HG02610 (cell line): ENCODE measurements around the gene TM2D3.

Experiments used
- ATAC-seq: cut with Tn5 transposase; IDR thresholded peaks from one replicate; pipeline ENCODE4 v1.9.1; 2021; ENCODE audit warnings: mild to moderate bottlenecking, moderate library complexity; ENCODE audit not compliant: unreplicated experiment

TM2D3 gene

DNA sequence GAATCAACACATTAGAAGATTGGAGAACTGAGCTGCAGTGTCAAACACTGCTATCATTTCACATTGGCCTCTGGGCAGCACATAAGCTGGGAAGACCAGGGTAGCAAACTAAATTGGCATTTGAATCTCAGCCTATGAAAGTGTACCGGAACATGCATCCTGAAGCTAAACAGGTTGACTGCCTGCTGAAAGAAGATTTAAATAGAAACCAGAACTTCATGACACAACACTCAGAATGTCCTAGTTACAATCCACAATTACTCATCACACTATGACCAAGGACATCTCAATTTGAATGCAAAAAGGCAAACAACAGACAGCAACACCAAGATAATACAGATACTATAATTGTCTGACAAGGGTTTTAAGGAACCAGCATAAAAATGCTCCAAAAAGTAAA lies 26.2 kb downstream of the TM2D3 start:
- ATAC-seq: no peak

DNA sequence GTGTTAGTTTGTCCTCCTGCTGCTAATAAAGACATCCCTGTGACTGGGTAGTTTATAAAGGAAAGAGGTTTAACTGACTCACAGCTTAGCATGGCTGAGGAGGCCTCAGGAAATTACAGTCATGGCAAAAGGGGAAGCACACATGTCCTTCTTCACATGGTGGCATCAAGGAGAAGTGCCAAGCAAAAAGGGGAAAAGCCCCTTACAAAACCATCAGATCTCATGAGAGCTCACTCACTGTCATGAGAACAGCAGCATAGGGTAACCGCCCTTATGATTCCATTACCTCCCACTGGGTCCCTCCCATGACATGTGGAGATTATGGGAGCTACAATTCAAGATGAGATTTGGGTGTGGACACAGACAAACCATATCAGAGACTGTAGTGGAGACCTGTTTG lies 27.0 kb downstream of the TM2D3 start:
- no peak for ATAC-seq

DNA sequence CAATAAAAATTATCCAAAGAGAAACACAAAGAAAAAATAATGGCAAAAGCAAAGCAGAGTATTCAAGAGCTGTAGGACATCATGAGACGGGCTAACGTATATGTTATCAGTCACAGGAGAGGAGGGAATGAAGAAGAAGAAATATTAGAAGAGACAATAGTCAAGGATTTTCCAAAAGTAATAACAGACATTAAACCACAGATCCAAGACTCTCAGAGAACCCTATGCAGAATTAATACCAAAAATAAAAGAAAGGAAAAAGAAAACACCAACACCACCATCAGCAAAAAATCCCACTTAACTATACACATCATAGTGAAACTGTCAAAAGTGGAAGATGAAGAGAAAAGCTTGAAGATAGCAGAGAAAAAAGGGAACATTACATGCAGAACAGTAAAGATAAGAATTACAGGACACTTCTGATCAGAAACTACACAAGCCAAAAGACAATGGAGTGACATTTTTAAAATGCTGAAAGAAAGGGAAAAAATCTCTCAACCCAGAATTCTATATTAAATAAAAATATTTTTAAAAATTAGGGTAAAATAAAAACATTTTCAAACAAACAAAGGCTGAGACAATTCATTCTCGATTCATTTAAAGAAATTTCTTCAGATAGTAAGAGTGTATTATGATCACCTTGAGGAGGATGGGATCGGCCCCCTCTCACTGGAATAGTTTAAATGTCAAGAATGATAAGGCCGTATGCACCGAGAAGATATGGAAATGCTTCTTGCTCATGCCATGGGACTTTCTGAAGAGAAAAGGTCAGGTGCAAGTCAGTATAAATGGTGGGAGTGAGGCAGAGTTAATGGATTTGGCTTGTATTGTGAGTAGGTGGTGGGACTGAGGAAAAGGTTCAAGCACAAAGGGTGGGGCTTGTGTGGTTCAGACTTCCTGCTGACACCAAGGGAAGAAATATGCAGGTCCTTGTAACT lies 28.5 kb downstream of the TM2D3 start:
- no peak for ATAC-seq

DNA sequence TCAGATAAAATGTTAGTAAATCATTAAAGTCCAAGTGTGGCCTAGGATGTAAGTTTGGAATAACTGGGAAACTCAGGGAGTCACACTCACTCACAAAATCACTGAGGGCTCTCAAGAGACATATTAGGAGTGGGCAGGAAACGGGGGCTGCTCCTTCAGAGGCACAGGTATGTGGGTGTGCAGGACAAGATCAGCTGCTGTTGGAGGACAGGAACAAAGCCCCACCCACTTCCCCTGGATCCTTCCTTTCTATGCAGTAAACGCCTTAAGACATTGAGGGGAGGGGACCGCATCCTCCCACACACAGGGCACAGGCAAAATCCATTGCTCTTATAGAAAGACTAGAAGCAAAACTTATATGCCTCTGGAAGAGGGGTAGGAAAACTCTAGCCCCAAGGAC lies 30.2 kb downstream of the TM2D3 start:
- no peak for ATAC-seq

DNA sequence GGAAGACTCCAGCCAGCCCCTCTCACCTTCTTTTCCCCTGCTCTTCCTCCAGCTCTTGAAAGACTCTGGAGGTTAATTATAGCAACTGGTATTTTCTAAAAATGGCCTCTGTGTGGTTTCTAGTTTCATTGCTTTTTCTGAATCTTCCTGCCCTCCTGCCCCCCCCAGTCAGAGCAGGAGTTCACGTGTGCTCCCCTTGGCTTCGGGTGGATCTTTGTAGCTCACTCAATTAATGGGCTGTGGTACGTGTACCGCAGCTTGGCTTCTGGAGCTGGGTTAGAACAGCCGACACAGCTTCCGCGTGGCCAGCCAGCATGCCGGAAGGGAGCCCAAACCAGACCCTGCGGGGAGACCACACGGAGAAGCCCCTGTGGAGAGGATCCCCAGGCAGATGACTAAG lies 31.5 kb downstream of the TM2D3 start:
- no peak for ATAC-seq

DNA sequence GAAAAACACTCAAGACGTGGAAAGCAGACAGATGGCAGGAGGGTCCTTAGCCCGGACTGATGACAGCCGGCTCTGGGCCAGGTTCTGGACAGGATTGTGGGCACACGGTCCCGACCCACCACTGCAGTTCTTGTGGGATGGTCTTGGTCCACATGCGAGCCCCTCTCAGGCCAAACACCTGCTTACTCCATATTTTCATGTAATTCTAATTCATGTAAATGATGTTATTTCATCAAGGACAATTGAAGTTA lies 32.6 kb downstream of the TM2D3 start:
- ATAC-seq: no peak

DNA sequence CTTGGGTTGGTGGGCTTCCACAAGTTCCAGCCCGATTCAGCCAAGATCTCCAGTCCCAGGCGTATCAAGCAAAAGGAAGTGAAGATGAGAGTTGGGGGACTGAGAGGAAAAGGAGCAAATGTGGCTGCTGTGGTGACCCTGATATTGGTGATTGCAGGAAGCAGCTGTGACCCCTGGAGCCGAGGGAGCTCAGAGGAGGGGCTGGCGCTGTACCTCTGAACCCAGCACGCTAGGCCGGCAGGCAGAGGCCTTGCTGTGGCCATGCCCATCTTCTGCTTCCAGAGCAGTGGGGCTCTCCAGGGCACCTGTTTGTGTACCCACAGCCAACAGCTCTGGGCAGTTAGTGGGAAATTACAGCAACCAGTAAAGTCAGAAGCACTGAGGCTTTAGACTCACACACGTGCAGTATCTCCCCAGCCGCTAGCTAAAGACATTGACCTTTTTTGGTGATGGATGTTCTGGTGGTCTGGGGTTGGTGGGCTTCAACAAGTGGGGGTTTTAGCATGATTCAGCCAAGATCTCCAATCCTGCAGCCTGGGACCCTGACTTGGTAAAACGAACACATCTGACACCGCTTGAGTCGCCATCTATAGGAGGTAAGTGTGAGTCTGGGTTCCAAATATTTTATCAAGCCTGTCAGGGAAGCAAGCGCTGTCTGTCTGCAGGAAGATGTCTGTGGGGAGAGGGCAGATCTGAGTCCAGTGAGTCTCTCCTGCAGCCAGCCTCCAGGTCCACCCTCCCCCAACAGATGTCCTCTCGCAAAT lies 33.1 kb downstream of the TM2D3 start:
- ATAC-seq: no peak

DNA sequence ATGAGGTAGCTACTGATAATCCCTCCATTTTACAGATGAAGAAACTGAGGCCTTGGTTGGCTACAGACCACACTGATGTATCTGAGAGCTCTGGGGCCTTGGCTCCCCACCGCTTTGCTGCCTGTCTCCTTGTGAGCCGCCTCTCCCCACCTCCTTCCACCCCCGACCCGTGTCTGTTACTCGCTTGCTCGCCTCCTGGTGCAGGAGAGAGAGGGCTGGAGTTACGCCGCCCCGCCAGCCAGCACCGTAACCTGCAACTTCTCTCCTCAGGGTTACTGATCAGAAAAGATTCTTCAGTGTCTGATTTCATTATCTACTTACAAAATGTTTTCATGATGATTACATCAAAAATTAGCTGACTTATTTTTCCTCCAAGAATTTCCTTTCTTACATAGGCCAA lies 34.1 kb downstream of the TM2D3 start:
- no peak for ATAC-seq

DNA sequence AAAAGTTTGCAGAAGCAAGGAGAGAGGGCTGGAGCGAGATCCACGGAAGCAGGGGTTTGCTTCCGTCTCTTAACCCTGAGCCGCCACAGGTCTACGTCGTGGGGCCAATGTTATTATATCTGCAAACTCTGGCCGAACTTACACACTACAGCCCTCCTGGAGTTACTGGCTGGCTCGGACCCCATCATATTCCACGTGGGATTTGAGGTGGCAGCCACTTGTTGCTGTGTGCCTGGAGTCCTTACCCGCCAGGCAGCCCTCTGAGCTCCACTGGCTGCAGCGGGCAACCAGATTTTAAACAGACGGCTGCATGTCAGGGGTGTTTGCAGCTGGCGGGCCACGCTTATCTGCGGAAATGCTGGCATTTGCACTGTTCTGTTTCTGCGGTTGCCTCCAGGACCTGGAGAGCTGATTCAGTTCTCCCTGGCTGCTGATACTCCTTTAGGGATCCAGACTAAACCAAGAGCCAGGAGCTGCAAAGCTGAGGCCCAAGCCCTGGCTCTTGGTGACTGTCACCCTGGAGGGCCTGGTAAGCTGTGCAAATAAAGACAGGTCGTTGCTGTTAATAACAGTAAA lies 34.7 kb downstream of the TM2D3 start:
- ATAC-seq: no peak

DNA sequence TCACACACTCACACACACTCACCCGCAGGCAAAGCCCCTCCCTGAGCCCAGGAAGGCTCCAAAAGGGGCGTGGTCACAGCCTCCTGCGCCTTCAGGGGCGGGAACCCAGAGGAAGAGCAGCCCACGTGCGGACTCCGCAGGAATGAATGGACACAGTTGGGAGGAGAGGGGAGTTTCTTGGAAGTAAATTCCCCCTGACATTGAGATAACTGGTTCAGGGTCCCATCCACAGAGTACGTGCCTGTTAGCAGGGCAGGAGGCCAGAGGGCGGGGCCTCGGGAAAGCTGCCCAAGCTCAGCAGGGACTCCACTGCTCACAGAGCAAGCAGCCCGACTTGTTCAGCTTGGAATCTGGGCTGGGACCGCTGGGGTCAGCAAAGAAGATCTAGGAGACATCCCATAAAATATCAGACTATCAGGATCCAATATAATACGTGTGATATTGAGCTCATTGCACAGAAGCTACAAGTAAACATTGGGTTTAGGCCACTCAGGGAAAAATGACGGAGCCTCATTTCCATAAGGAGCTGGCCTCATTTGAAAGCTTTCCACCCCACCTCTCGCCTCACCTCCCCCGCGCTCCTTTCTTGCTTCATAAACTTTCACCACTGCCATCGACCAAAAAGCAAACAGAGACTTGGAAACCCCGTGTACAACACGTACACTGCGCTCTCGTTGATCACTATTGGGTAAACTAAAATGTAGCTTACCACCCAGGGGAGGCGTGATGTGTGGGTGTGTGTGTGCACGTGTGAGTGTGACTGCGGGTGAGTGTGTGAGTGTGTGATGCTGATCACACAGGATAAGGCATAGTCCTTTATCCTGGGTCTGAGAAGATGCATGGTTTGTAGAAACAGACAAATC lies 36.0 kb downstream of the TM2D3 start:
- ATAC-seq: no peak

DNA sequence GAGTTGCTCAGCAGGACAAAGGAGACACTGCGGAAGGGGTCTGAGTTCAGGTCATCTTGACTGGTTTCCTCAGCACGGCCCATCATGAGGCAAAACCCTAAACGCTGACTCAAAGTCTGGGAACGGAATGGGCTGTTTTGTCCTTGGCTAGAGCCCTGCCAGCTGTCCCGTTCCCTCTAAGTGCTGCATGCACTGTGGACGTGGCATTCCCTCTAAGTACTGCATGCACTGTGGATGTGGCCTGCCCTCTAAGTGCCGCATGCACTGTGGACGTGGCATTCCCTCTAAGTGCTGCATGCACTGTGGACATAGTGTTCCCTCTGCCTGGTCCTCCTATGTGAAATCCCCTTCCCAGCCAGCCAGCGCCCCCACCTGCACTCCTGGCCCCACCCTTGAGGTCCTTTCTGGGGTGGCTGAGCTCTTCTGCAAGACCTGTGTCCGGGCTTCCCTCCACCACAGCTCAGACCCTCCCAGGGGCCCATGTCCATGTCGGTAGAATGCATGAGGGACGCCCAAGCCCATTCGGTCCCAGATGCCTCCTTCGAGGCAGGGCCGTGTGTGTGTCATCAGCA lies 36.7 kb downstream of the TM2D3 start:
- no peak for ATAC-seq

DNA sequence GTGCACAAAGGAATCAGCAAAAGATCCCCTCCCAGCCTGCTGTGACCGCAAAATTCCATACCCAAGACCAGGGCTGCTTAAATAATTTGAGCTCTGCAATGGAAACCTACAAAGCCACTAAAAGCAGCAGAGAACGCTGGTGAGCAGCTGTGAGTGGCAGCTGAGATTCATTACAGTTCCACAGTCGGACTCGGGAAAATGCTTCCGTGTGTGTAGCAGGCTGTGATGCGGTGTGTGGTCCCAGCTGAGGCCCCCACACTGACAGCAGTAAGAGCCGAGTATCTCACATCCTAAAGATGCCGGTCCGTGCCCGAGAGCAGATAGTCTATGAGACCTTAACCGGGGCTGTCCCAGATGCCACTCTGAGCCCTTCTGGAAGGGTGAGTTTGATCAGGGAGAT lies 37.4 kb downstream of the TM2D3 start:
- ATAC-seq: no peak

DNA sequence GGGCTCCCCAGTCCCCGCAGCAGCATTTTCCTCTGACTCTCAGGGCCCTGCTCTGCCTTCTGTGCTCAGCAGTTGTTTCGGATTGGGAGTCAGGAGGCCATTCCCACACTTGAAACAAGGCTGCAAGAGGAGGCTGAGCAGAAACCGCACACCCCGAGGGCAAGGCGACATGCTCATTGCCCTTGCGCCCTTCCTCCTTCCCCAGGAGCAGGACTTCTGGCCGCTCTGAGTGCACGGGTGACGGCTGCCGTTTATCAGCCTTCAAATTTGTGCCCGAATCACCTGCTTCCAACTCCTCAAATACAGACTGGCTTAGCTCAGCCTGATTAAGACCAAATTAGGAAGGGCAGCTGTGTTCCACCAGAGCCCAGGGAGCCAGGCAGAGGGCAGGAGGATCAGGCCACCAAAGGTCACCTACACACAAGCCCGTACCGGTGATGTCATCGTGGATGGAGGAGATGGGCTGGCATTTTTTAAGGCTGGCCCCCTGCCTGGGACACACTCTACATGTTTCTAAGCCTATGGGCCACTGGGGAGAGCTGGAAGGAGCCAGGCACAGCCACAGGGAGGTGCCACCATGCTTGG lies 38.1 kb downstream of the TM2D3 start:
- no peak for ATAC-seq

DNA sequence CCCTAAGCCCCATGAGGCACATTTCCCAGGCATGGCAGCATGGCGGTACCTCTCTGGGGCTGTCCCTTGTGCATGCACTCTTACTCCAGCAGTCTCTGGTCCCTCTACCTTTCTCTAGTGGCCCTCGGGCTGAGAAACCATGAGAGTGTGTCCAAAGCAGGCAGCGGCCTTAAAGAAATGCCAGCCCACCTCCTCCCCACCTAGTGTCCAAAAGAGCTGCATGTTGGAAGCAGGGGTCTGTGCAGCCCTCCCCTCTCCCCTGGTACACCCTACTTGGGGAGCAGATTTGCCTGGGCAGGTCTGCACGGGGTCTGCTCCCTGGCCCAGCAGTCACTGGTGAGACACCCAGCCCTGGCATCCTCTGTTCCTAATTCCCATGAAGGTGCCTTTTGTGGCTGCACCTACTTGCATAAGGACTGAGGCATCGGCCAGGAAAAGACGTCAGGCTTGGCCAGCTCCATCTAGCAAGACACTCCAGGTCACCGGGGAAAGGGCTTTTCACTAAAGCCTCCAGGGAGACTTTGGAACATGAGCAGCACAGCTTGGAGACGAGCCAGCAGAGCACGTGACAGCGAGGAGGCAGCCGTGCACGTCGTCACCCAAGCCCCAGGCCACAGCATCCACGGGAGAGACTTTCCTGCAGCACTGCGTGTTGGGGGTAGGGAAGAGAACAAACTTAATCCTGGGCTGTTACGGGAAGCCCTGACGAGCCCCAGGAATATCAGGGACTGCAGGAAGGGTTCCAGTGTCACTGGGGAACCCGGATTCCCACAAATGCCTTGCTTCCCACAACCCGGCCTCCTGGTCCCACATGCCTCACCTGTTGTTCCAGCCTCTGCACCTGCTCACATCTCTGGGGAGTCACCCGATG lies 38.8 kb downstream of the TM2D3 start:
- ATAC-seq: no peak

DNA sequence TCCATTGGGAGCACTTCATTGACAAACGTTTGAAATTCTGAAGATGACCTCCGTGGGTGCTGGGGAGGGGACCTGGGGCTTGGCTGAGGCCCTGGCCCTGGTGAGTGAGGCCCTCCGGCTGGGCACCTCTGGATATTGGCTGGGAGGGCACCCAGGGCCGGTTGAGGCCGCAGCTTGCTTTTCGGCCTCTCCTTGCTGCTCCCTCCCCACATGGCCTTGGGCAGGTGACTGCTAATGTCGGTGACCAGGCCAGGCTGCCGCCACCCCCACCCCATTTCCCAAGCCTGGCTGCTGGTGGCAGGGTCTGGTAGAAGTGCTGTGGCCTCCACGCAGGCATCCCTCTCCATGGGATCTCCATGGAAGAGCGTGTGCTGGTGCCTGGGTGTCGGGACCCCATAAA lies 39.5 kb downstream of the TM2D3 start:
- ATAC-seq: no peak

DNA sequence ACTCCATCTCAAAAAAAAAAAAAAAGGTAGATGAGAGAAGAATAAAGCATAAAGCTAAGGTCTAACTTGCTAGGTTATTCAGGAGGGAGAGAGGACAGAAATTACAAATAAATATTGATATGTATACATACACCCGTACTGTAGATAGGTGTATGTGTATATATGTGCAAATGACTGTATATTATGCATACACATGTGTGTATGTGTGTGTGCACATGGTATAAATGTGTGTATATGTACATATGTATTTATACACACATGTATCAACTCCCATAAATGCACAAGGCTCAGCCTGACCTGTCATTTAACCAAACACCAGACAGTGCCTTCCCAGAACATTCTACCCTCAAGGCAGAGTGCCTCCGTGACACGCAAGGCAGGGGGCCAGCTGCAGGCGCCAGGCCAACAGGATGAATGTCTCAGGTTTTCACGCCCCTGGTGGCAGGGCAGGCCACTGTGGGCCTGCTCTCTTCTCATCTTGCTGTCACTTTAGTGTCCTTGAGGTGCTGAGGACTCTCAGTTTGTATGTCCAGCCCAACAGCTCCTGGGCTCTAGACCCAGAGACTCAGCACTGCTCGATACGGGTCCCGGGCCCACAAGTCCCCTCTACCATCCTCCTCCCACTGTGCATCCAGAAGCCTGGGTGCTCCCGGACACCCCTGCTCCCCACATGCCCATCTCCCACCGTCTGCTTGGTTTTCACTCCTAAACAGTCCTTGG lies 40.4 kb downstream of the TM2D3 start:
- no peak for ATAC-seq

DNA sequence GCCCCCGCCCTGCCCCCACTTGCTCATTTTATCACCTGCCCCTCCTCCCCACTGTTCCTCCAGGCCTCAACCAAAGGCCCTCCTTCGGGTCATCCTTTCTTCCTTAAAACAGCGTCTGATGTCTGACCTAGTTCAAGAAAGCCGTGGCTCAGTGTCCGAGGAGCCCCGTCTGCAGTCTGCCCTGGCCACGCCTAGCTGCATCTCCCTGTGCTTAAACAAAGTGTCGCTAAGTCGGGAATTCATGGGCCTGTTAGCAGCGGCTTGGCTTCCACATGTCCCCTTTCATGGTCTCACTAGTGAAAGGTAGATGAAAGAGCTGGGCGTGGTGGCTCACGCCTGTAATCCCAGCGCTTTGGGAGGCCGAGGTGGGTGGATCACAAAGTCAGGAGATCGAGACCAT lies 41.2 kb downstream of the TM2D3 start:
- no peak for ATAC-seq

DNA sequence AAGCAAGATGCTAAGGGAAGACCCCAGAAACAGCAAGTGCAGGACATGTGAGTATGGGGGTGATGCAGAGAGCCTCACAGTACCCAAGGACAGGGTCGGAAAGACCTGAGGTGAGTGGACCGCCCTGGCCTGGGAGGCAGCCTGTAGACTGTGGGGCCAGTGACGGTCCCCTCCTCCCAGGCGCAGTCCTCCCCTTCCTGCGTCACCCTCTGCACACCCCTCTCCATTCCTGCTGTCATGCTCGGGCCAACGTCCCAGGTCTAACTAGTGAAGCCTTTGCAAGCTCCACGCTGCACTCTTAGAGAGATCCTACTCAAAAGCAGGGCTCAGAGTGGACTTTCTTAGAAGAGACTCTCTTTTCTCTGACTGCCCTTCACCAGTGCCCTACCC lies 41.6 kb downstream of the TM2D3 start:
- no peak for ATAC-seq
